HFF-Myc (cell line): ENCODE measurements around the gene SLC39A7.

Source experiments
- DNase-seq: peaks from one replicate; pipeline ENCODE4 v3.0.0-alpha.2; 2011; ENCODE audit warnings: low read depth; ENCODE audit errors: extremely low read depth
- H3K4me3 ChIP-seq: replicated peaks from 2 replicates; pipeline ENCODE4 v1.5.1; 2011; ENCODE audit warnings: low read depth, mild to moderate bottlenecking, control low read depth, low read length
- CTCF ChIP-seq: IDR thresholded peaks from 2 replicates; pipeline ENCODE4 v1.5.1; 2012; ENCODE audit warnings: mild to moderate bottlenecking, low read depth, low read length, control low read depth; ENCODE audit errors: missing control alignments

SLC39A7 gene

GRCh38 chr6:33201935-33202334 is 1.3 kb downstream of the SLC39A7 start:
- TF ChIP-seq CTCF = no peak
- peak overlapping the region; percentile 85 for H3K4me3 ChIP-seq
- no peak for DNase-seq

GRCh38 chr6:33202799-33203198 is 2.1 kb downstream of the SLC39A7 start:
- DNase-seq = no peak
- peak overlapping the region; percentile 85 for H3K4me3 ChIP-seq
- TF ChIP-seq CTCF = no peak

GRCh38 chr6:33203443-33204164 is 2.9 kb downstream of the SLC39A7 start:
- H3K4me3 ChIP-seq = no peak overlapping the region
- TF ChIP-seq CTCF = no peak
- DNase-seq = no peak

GRCh38 chr6:33204165-33204414 is 3.4 kb downstream of the SLC39A7 start:
- no peak for TF ChIP-seq CTCF
- no peak overlapping the region for H3K4me3 ChIP-seq
- DNase-seq = no peak

- peak; percentile 65 for DNase-seq
- peak within 1 kb of the TSS; percentile 59 for H3K4me3 ChIP-seq
- no peak for TF ChIP-seq CTCF
Measured at GRCh38 chr6:33204415-33205190, 3.9 kb downstream of the SLC39A7 start, which contains the start of gene HSD17B8. Gene HSD17B8 (plus strand): TSS chr6:33204655. CDS start chr6:33204669, 14 bp downstream.

GRCh38 chr6:33205191-33206026 is 4.7 kb downstream of the SLC39A7 start:
- DNase-seq = no peak
- no peak for TF ChIP-seq CTCF
- H3K4me3 ChIP-seq = peak overlapping the region; percentile 59
